Stimulated activated naive CD8-positive, alpha-beta T cell treated with anti-CD3 and anti-CD28 coated beads, Interleukin-15, amount 100 ng/mL, for 72 hours (primary cell): Measurements from ENCODE around the gene DLGAP1.
"Not testable (repeated sequence)": the region's sequence is repeated elsewhere in the genome, so short reads cannot be mapped to it uniquely, and the experiment has no call there.

Experiments used
- ATAC-seq: fragments of 150-1000 bp; cut with Tn5 transposase; 2 replicates; pipeline ENCODE4 v1.10.0; 2021; ENCODE audit warnings: mild to moderate bottlenecking, moderate library complexity
- DNase-seq, 2 donors: peaks; one replicate each; pipeline ENCODE4 v3.0.0; 2021 to 2022
- H3K27ac Mint-ChIP-seq, 2 donors: one replicate each; pipeline ENCODE4 v1.8.0; 2022; ENCODE audit warnings: mild to moderate bottlenecking in 2 of 2, mixed read lengths in 2 of 2, moderate library complexity in 2 of 2
- H3K27me3 Mint-ChIP-seq: one replicate; pipeline ENCODE4 v1.8.0; 2022; ENCODE audit warnings: mixed read lengths
- H3K4me1 Mint-ChIP-seq: one replicate; pipeline ENCODE4 v1.8.0; 2022; ENCODE audit warnings: mild to moderate bottlenecking, mixed read lengths
- H3K4me3 Mint-ChIP-seq, 2 donors: one replicate each; pipeline ENCODE4 v1.8.0; 2022; ENCODE audit warnings: mild to moderate bottlenecking in 2 of 2, mixed read lengths in 2 of 2, moderate library complexity in 1 of 2
- H3K9me3 Mint-ChIP-seq, 2 donors: one replicate each; pipeline ENCODE4 v1.8.0; 2022; ENCODE audit warnings: mixed read lengths in 2 of 2

DLGAP1 gene

GRCh38 chr18:4455113-4455811 is at the start of gene DLGAP1:
TSS of gene DLGAP1 (minus strand) at chr18:4455307.
- H3K27me3 Mint-ChIP-seq, result peaks cover 40% of the 10 kb centered on the region
- H3K27ac Mint-ChIP-seq, result no peak within 1 kb of the TSS
- H3K4me1 Mint-ChIP-seq, result peaks cover 5% of the 10 kb centered on the region
- DNase-seq (no peak), ATAC-seq (no peak)
- peaks cover 11 to 26% of the 10 kb centered on the region in 2 donors for H3K9me3 Mint-ChIP-seq
- H3K4me3 Mint-ChIP-seq, result peak within 1 kb of the TSS in 1 of 2 donors; percentile 42

GRCh38 chr18:4494703-4495284 is 39.7 kb upstream of the DLGAP1 start:
- H3K27ac Mint-ChIP-seq, H3K4me1 Mint-ChIP-seq, H3K27me3 Mint-ChIP-seq, H3K4me3 Mint-ChIP-seq, DNase-seq, ATAC-seq: not testable (repeated sequence)
- H3K9me3 Mint-ChIP-seq, result peaks cover 8 to 19% of the 10 kb centered on the region in 2 donors

- Mint-ChIP-seq H3K27me3 (no peaks in the 10 kb centered on the region), H3K9me3 (peaks cover 0 to 5% of the 10 kb centered on the region in 2 donors), H3K4me1 (no peaks in the 10 kb centered on the region), H3K27ac (no peak overlapping the region), H3K4me3 (no peak overlapping the region)
- no peak for DNase-seq
- no peak for ATAC-seq
Measured at GRCh38 chr18:4468511-4468910, 13.4 kb upstream of the DLGAP1 start.

- H3K27ac Mint-ChIP-seq, result no peak overlapping the region
- ATAC-seq (peak; percentile 23), DNase-seq (no peak)
- H3K4me1 Mint-ChIP-seq, result peaks cover 5% of the 10 kb centered on the region
- H3K9me3 Mint-ChIP-seq, result peaks cover 6 to 20% of the 10 kb centered on the region in 2 donors
- peaks cover 42% of the 10 kb centered on the region for H3K27me3 Mint-ChIP-seq
- no peak overlapping the region for H3K4me3 Mint-ChIP-seq
Measured at GRCh38 chr18:4454537-4455112, 482 bp downstream of the DLGAP1 start.

GRCh38 chr18:4453874-4454536 is 1.1 kb downstream of the DLGAP1 start:
- Mint-ChIP-seq H3K9me3 (peaks cover 3 to 14% of the 10 kb centered on the region in 2 donors), H3K4me3 (no peak overlapping the region), H3K27ac (no peak overlapping the region), H3K27me3 (peaks cover 42% of the 10 kb centered on the region), H3K4me1 (peaks cover 5% of the 10 kb centered on the region)
- DNase-seq (no peak), ATAC-seq (no peak)

- H3K27ac Mint-ChIP-seq, result no peak overlapping the region
- H3K4me1 Mint-ChIP-seq, result peaks cover 5% of the 10 kb centered on the region
- peaks cover 0 to 9% of the 10 kb centered on the region in 2 donors for H3K9me3 Mint-ChIP-seq
- H3K4me3 Mint-ChIP-seq, result no peak overlapping the region
- H3K27me3 Mint-ChIP-seq, result peaks cover 42% of the 10 kb centered on the region
- no peak for ATAC-seq
- no peak for DNase-seq
Measured at GRCh38 chr18:4453567-4453873, 1.6 kb downstream of the DLGAP1 start.

- no peaks in the 10 kb centered on the region for H3K4me1 Mint-ChIP-seq
- DNase-seq (no peak), ATAC-seq (no peak)
- H3K4me3 Mint-ChIP-seq, result no peak overlapping the region
- peaks cover 0 to 15% of the 10 kb centered on the region in 2 donors for H3K9me3 Mint-ChIP-seq
- no peak overlapping the region for H3K27ac Mint-ChIP-seq
- peaks cover 30% of the 10 kb centered on the region for H3K27me3 Mint-ChIP-seq
Measured at GRCh38 chr18:4450065-4450658, 4.9 kb downstream of the DLGAP1 start.

GRCh38 chr18:4445902-4446301 is 9.2 kb downstream of the DLGAP1 start:
- Mint-ChIP-seq H3K27ac (no peak overlapping the region), H3K4me1 (no peaks in the 10 kb centered on the region), H3K27me3 (peaks cover 8% of the 10 kb centered on the region), H3K9me3 (peaks cover 0 to 7% of the 10 kb centered on the region in 2 donors), H3K4me3 (no peak overlapping the region)
- no peak for DNase-seq
- no peak for ATAC-seq

GRCh38 chr18:4444306-4444705 is 10.8 kb downstream of the DLGAP1 start:
- no peak overlapping the region for H3K4me3 Mint-ChIP-seq
- no peak for ATAC-seq
- no peaks in the 10 kb centered on the region for H3K4me1 Mint-ChIP-seq
- no peaks in the 10 kb centered on the region for H3K27me3 Mint-ChIP-seq
- peaks cover 0 to 7% of the 10 kb centered on the region in 2 donors for H3K9me3 Mint-ChIP-seq
- no peak for DNase-seq
- H3K27ac Mint-ChIP-seq, result no peak overlapping the region

GRCh38 chr18:4441098-4441497 is 14.0 kb downstream of the DLGAP1 start:
- Mint-ChIP-seq H3K4me3 (no peak overlapping the region), H3K4me1 (no peaks in the 10 kb centered on the region), H3K9me3 (peaks cover 0 to 5% of the 10 kb centered on the region in 2 donors), H3K27me3 (no peaks in the 10 kb centered on the region), H3K27ac (no peak overlapping the region)
- DNase-seq (no peak), ATAC-seq (no peak)

- Mint-ChIP-seq H3K4me1 (no peaks in the 10 kb centered on the region), H3K27ac (no peak overlapping the region), H3K9me3 (peaks cover 0 to 5% of the 10 kb centered on the region in 2 donors), H3K4me3 (no peak overlapping the region), H3K27me3 (no peaks in the 10 kb centered on the region)
- DNase-seq (no peak), ATAC-seq (no peak)
Measured at GRCh38 chr18:4438938-4439337, 16.2 kb downstream of the DLGAP1 start.

- H3K4me1 Mint-ChIP-seq, result no peaks in the 10 kb centered on the region
- no peak overlapping the region for H3K4me3 Mint-ChIP-seq
- ATAC-seq, result no peak
- no peak for DNase-seq
- no peaks in the 10 kb centered on the region for H3K27me3 Mint-ChIP-seq
- H3K27ac Mint-ChIP-seq, result no peak overlapping the region
- peaks cover 5 to 8% of the 10 kb centered on the region in 2 donors for H3K9me3 Mint-ChIP-seq
Measured at GRCh38 chr18:4433717-4434116, 21.4 kb downstream of the DLGAP1 start.

GRCh38 chr18:4430836-4431235 is 24.3 kb downstream of the DLGAP1 start:
- H3K9me3 Mint-ChIP-seq, result peaks cover 0 to 8% of the 10 kb centered on the region in 2 donors
- H3K27ac Mint-ChIP-seq, result no peak overlapping the region
- H3K4me3 Mint-ChIP-seq, result no peak overlapping the region
- H3K27me3 Mint-ChIP-seq, result no peaks in the 10 kb centered on the region
- H3K4me1 Mint-ChIP-seq, result no peaks in the 10 kb centered on the region
- ATAC-seq (no peak), DNase-seq (no peak)

GRCh38 chr18:4417714-4418113 is 37.4 kb downstream of the DLGAP1 start:
- Mint-ChIP-seq H3K9me3 (peaks cover 5 to 7% of the 10 kb centered on the region in 2 donors), H3K4me3 (no peak overlapping the region), H3K4me1 (no peaks in the 10 kb centered on the region), H3K27ac (no peak overlapping the region), H3K27me3 (no peaks in the 10 kb centered on the region)
- DNase-seq (no peak), ATAC-seq (no peak)

GRCh38 chr18:4416976-4417375 is 38.1 kb downstream of the DLGAP1 start:
- Mint-ChIP-seq H3K4me3 (no peak overlapping the region), H3K4me1 (no peaks in the 10 kb centered on the region), H3K27me3 (no peaks in the 10 kb centered on the region), H3K9me3 (peaks cover 5 to 7% of the 10 kb centered on the region in 2 donors), H3K27ac (no peak overlapping the region)
- no peak for DNase-seq
- no peak for ATAC-seq

GRCh38 chr18:4412286-4412685 is 42.8 kb downstream of the DLGAP1 start:
- no peak for ATAC-seq
- DNase-seq, result no peak
- Mint-ChIP-seq H3K9me3 (peaks cover 0 to 7% of the 10 kb centered on the region in 2 donors), H3K4me3 (no peak overlapping the region), H3K27me3 (no peaks in the 10 kb centered on the region), H3K27ac (peak overlapping the region in 1 of 2 donors; percentile 40), H3K4me1 (no peaks in the 10 kb centered on the region)
